HG02938 (cell line): ENCODE measurements around the gene GFI1B.
A peak's percentile ranks its signal among the peaks of the same experiment; 100 is the strongest.
"Not testable (repeated sequence)": the region's sequence is repeated elsewhere in the genome, so short reads cannot be mapped to it uniquely, and the experiment has no call there.

Experiments used
- ATAC-seq: cut with Tn5 transposase; IDR thresholded peaks from one replicate; pipeline ENCODE4 v1.9.1; 2021; ENCODE audit warnings: mild to moderate bottlenecking, moderate library complexity; ENCODE audit not compliant: unreplicated experiment

Gene GFI1B

GRCh38 chr9:132967908-132968307, 10.6 kb upstream of the GFI1B start:
- not testable (repeated sequence) for ATAC-seq

- no peak for ATAC-seq
Observed at GRCh38 chr9:132969783-132970182, 8.7 kb upstream of the GFI1B start.

GRCh38 chr9:132970324-132971062, 8.0 kb upstream of the GFI1B start:
- ATAC-seq = no peak

- no peak for ATAC-seq
Observed at GRCh38 chr9:132973166-132973565, 5.3 kb upstream of the GFI1B start.

GRCh38 chr9:132973713-132974112, 4.8 kb upstream of the GFI1B start:
- ATAC-seq = no peak

GRCh38 chr9:132975961-132976360, 2.5 kb upstream of the GFI1B start:
- no peak for ATAC-seq

GRCh38 chr9:132976571-132976970, 1.9 kb upstream of the GFI1B start:
- ATAC-seq = no peak

- no peak for ATAC-seq
Observed at GRCh38 chr9:132978112-132978450, 413 bp upstream of the GFI1B start.

- ATAC-seq = no peak
Observed at GRCh38 chr9:132980157-132980556, 1.7 kb downstream of the GFI1B start.

GRCh38 chr9:132982458-132982857, 4.0 kb downstream of the GFI1B start:
- peak; percentile 62 for ATAC-seq

GRCh38 chr9:132983491-132984201, 5.2 kb downstream of the GFI1B start:
- ATAC-seq = no peak

GRCh38 chr9:132984202-132985070, 5.9 kb downstream of the GFI1B start:
- no peak for ATAC-seq

- ATAC-seq = no peak
Observed at GRCh38 chr9:132985071-132985350, 6.5 kb downstream of the GFI1B start.

- ATAC-seq = no peak
Observed at GRCh38 chr9:132985489-132985888, 7.0 kb downstream of the GFI1B start.

GRCh38 chr9:132986114-132986513, 7.6 kb downstream of the GFI1B start:
- ATAC-seq = no peak

GRCh38 chr9:132986640-132987620, 8.4 kb downstream of the GFI1B start:
- no peak for ATAC-seq

- no peak for ATAC-seq
Observed at GRCh38 chr9:132988244-132989013, 9.9 kb downstream of the GFI1B start.

- no peak for ATAC-seq
Observed at GRCh38 chr9:132989014-132989310, 10.5 kb downstream of the GFI1B start.

- ATAC-seq = no peak
Observed at GRCh38 chr9:132989414-132989996, 11.0 kb downstream of the GFI1B start.
